Skeletal muscle tissue (tissue), 5 donors: ENCODE data around the gene KRCC1. TPM values are rescaled to one million over a fixed set of nuclear protein-coding genes. Genes with fewer than 3 reads are reported as not detected.
"Not testable (repeated sequence)": the region's sequence is repeated elsewhere in the genome, so short reads cannot be mapped to it uniquely, and the experiment has no call there.

Source experiments
- H3K27ac ChIP-seq: one replicate; pipeline ENCODE4 v1.7.0; 2013; ENCODE audit warnings: mild to moderate bottlenecking, low read depth, low read length, inconsistent platforms
- H3K27me3 ChIP-seq, 3 donors: one replicate each; pipeline ENCODE4 v1.7.0; 2013; ENCODE audit warnings: low read length in 3 of 3; ENCODE audit not compliant: control insufficient read depth in 3 of 3, insufficient read depth in 3 of 3
- H3K36me3 ChIP-seq, 3 donors: one replicate each; pipeline ENCODE4 v1.7.0; 2013; ENCODE audit warnings: low read length in 3 of 3; ENCODE audit not compliant: control insufficient read depth in 3 of 3, insufficient read depth in 3 of 3
- H3K4me1 ChIP-seq, 3 donors: one replicate each; pipeline ENCODE4 v1.7.0; 2013; ENCODE audit warnings: low read length in 3 of 3, mild to moderate bottlenecking in 3 of 3; ENCODE audit not compliant: control insufficient read depth in 3 of 3, insufficient read depth in 3 of 3
- H3K4me3 ChIP-seq, 3 donors: one replicate each; pipeline ENCODE4 v1.7.0; 2013; ENCODE audit warnings: low read length in 3 of 3
- H3K9ac ChIP-seq, 3 donors: one replicate each; pipeline ENCODE4 v1.7.0; 2013; ENCODE audit warnings: low read length in 3 of 3, mild to moderate bottlenecking in 3 of 3, moderate library complexity in 2 of 3, low read depth in 1 of 3
- H3K9me3 ChIP-seq, 3 donors: one replicate each; pipeline ENCODE4 v1.7.0; 2013; ENCODE audit warnings: low read length in 3 of 3; ENCODE audit not compliant: control insufficient read depth in 3 of 3
- small RNA-seq: library from RNA; depleted of rRNA; stranded (forward); fragments of <200 nt; gene quantifications from one replicate; pipeline ENCODE3, GENCODE V24; 2014
- total RNA-seq: library from RNA; depleted of rRNA; stranded (reverse); fragments of >200 nt; gene quantifications from one replicate; pipeline ENCODE4 v1.2.3, GENCODE V29; 2014
- donor health status: Osteomylitis.

KRCC1 gene
- total RNA-seq, 1 donor from 2014 or later, result 11.5 TPM

GRCh38 chr2:87994304-87994850, 61.2 kb downstream of the KRCC1 start:
- not testable (repeated sequence) for H3K4me3 ChIP-seq, H3K27ac ChIP-seq, H3K27me3 ChIP-seq, H3K9ac ChIP-seq, H3K4me1 ChIP-seq, H3K9me3 ChIP-seq, H3K36me3 ChIP-seq

GRCh38 chr2:87992569-87992968, 63.0 kb downstream of the KRCC1 start:
- not testable (repeated sequence) for H3K36me3 ChIP-seq, H3K9me3 ChIP-seq, H3K27ac ChIP-seq, H3K4me1 ChIP-seq, H3K9ac ChIP-seq, H3K27me3 ChIP-seq, H3K4me3 ChIP-seq

DNA sequence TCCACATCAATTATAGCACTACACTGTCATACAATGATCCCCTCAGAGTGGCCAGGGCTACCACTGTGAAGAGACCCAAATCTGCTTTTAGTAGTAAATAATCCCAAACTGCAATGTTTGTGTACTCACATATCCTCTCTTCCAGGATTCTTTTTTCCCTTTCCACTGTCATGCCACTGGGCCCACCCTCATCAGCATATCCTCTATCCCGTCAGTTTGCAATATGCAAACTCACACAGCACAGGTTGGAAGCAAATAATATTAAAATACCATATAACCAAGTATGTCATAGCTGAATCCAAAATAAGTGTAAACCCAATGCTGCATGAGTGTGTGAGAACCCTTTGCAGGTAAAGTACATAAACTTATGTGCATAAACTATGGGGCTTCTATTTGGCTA, 68.1 kb downstream of the KRCC1 start:
- H3K27me3 ChIP-seq, H3K27ac ChIP-seq, H3K9ac ChIP-seq, H3K4me3 ChIP-seq, H3K9me3 ChIP-seq, H3K4me1 ChIP-seq, H3K36me3 ChIP-seq: not testable (repeated sequence)

DNA sequence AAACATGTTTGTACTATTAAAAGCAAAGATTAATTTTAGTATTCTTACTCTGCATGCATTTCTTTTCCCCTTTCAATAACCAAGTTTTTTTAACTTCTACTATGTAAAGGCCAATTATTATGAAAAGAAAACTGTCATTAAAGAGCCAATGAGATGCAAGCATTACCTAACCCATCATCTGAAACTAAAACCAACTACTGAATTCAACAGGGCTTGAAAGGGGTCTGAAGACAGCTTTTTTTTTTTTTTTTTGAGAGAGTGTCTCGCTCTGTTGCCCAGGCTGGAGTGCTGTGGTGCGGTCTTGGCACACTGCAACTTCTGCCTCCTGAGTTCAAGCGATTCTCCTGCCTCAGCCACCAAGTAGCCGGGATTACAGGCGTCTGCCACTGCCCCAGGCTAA, 69.7 kb downstream of the KRCC1 start:
- not testable (repeated sequence) for H3K27ac ChIP-seq, H3K4me1 ChIP-seq, H3K9ac ChIP-seq, H3K36me3 ChIP-seq, H3K4me3 ChIP-seq, H3K27me3 ChIP-seq, H3K9me3 ChIP-seq

DNA sequence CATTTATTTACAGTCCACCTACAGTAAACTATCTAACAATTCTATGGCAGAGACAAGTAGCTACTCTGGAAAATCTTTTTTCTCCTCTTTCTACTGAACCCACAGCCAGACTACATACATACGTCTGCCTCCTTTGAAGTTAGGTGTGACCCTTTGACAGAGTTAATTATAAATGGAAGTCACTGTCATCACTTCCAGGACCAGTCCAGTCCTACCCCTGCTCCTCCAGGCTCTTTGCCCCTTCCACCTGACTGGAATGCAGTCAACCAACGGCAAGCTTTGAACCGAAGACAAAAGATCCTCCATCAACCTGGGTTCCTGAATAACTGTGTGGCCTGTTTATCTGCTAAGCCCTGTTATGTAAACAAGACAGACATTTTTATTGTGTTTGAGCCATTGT, 74.4 kb downstream of the KRCC1 start:
- not testable (repeated sequence) for H3K27ac ChIP-seq, H3K4me3 ChIP-seq, H3K4me1 ChIP-seq, H3K36me3 ChIP-seq, H3K9ac ChIP-seq, H3K27me3 ChIP-seq, H3K9me3 ChIP-seq

Small RNA genes within 50 kb of the gene (small RNA-seq; reads per million reads assigned to genes)
- gene MIR4780 (not detected), gene RNU2-63P (6.1 reads per million, percentile 91 among the genes with 10 or more reads in this experiment)

Other genes with a start within 250 kb of the KRCC1 start
- 1.0 TPM for gene RGPD2, start 230.0 kb downstream of the KRCC1 start, total RNA-seq
- gene RNU2-63P, start 39.2 kb downstream of the KRCC1 start, total RNA-seq, result not detected
- 147 TPM for gene SMYD1, start 12.0 kb upstream of the KRCC1 start, total RNA-seq
- gene FABP1, start 72.3 kb upstream of the KRCC1 start, total RNA-seq, result not detected
- 9.9 TPM for gene THNSL2, start 114.6 kb upstream of the KRCC1 start, total RNA-seq